K562 (cell line): ENCODE data around the gene FRAT1. TPM values are rescaled to one million over a fixed set of nuclear protein-coding genes. Genes with fewer than 3 reads are reported as not detected.

ENCODE experiments used
- BMI1 ChIP-seq: fragments of 150-350 bp; IDR thresholded peaks from 2 replicates; pipeline ENCODE4 v1.6.1; 2014; ENCODE audit warnings: low read length
- EHMT2 ChIP-seq: fragments of 450-650 bp; IDR thresholded peaks from 2 replicates; pipeline ENCODE4 v1.6.1; 2018; ENCODE audit warnings: antibody characterized with exemption
- HCFC1 ChIP-seq: IDR thresholded peaks from 2 replicates; pipeline ENCODE4 v1.6.1; 2012; ENCODE audit warnings: low read depth, low read length, improper control_type of control experiment
- PRPF4 ChIP-seq: fragments of 200-400 bp; formaldehyde crosslinking; IDR thresholded peaks from one replicate; pipeline ENCODE4 v1.6.1; 2017; ENCODE audit warnings: low read length, low read depth, mild to moderate bottlenecking; ENCODE audit not compliant: insufficient read depth, poor library complexity, severe bottlenecking
- RBM22 ChIP-seq: fragments of 200-400 bp; formaldehyde crosslinking; IDR thresholded peaks from 2 replicates; pipeline ENCODE4 v1.6.1; 2018; ENCODE audit warnings: low read length, low read depth; ENCODE audit not compliant: poor library complexity, severe bottlenecking
- TRIM25 ChIP-seq: fragments of 450-650 bp; IDR thresholded peaks from 2 replicates; pipeline ENCODE4 v1.7.0; 2016; ENCODE audit warnings: borderline replicate concordance
- USF2 ChIP-seq: sonication (generic); formaldehyde crosslinking; IDR thresholded peaks from 2 replicates; pipeline ENCODE4 v1.5.0; 2020; ENCODE audit warnings: missing genetic modification reagents
- WHSC1 ChIP-seq: IDR thresholded peaks from one replicate; pipeline ENCODE4 v1.6.1; 2012; ENCODE audit warnings: low read length, control low read depth, inconsistent platforms
- ZFP91 ChIP-seq: sonication (generic); formaldehyde crosslinking; IDR thresholded peaks from 2 replicates; pipeline ENCODE4 v1.8.0; 2022; ENCODE audit warnings: mild to moderate bottlenecking, missing genetic modification reagents
- ZNF780A ChIP-seq: fragments of 250-450 bp; sonication (Bioruptor Pico); IDR thresholded peaks from 2 replicates; pipeline ENCODE4 v1.5.0; 2021; ENCODE audit warnings: mild to moderate bottlenecking
- polyA plus RNA-seq, 8 experiments: library from polyadenylated mRNA; depleted of rRNA in 4 of 8; stranded (reverse) in 5 of 8; unstranded in 3 of 8; fragments of >200 nt; fragmentation: Nextera tagmentation in 2 of 8; fragmentation: Illumina TruSeq in 1 of 8; extraction: Ambion mirVana in 2 of 8; extraction: Trizol in 1 of 8; gene quantifications; 2 replicates each; pipeline versions ENCODE4 v1.2.1 to v1.2.3, GENCODE V29; 2011 to 2014; ENCODE audit warnings: inconsistent platforms in 1 of 8, missing spikeins in 1 of 8
- total RNA-seq, 7 experiments: library from RNA; depleted of rRNA in 6 of 7; stranded (reverse); fragments of >200 nt in 6 of 7; fragmentation: Illumina TruSeq in 2 of 7; extraction: Trizol in 2 of 7; gene quantifications; 2 replicates each; pipeline versions ENCODE4 v1.2.1 to v1.2.3, GENCODE V29; 2011 to 2021; ENCODE audit warnings: low replicate concordance in 1 of 7
- TF ChIP-seq, protein P1 (sequence below): fragments of 450-650 bp; IDR thresholded peaks from 2 replicates; pipeline ENCODE4 v1.6.1; 2016; ENCODE audit warnings: low read depth
- TF ChIP-seq, protein P2 (sequence below): fragments of 250-450 bp; sonication (Bioruptor Pico); IDR thresholded peaks from 2 replicates; pipeline ENCODE4 v1.9.0; 2021; ENCODE audit warnings: mild to moderate bottlenecking

FRAT1 gene
- total and polyA plus RNA-seq, 9 of the 15 experiments (the other 6 are each of a cell fraction or from before 2014, with no cell fraction given): 0.11 to 4.6 (median 1.4) TPM

- TF ChIP-seq, protein P1, sequence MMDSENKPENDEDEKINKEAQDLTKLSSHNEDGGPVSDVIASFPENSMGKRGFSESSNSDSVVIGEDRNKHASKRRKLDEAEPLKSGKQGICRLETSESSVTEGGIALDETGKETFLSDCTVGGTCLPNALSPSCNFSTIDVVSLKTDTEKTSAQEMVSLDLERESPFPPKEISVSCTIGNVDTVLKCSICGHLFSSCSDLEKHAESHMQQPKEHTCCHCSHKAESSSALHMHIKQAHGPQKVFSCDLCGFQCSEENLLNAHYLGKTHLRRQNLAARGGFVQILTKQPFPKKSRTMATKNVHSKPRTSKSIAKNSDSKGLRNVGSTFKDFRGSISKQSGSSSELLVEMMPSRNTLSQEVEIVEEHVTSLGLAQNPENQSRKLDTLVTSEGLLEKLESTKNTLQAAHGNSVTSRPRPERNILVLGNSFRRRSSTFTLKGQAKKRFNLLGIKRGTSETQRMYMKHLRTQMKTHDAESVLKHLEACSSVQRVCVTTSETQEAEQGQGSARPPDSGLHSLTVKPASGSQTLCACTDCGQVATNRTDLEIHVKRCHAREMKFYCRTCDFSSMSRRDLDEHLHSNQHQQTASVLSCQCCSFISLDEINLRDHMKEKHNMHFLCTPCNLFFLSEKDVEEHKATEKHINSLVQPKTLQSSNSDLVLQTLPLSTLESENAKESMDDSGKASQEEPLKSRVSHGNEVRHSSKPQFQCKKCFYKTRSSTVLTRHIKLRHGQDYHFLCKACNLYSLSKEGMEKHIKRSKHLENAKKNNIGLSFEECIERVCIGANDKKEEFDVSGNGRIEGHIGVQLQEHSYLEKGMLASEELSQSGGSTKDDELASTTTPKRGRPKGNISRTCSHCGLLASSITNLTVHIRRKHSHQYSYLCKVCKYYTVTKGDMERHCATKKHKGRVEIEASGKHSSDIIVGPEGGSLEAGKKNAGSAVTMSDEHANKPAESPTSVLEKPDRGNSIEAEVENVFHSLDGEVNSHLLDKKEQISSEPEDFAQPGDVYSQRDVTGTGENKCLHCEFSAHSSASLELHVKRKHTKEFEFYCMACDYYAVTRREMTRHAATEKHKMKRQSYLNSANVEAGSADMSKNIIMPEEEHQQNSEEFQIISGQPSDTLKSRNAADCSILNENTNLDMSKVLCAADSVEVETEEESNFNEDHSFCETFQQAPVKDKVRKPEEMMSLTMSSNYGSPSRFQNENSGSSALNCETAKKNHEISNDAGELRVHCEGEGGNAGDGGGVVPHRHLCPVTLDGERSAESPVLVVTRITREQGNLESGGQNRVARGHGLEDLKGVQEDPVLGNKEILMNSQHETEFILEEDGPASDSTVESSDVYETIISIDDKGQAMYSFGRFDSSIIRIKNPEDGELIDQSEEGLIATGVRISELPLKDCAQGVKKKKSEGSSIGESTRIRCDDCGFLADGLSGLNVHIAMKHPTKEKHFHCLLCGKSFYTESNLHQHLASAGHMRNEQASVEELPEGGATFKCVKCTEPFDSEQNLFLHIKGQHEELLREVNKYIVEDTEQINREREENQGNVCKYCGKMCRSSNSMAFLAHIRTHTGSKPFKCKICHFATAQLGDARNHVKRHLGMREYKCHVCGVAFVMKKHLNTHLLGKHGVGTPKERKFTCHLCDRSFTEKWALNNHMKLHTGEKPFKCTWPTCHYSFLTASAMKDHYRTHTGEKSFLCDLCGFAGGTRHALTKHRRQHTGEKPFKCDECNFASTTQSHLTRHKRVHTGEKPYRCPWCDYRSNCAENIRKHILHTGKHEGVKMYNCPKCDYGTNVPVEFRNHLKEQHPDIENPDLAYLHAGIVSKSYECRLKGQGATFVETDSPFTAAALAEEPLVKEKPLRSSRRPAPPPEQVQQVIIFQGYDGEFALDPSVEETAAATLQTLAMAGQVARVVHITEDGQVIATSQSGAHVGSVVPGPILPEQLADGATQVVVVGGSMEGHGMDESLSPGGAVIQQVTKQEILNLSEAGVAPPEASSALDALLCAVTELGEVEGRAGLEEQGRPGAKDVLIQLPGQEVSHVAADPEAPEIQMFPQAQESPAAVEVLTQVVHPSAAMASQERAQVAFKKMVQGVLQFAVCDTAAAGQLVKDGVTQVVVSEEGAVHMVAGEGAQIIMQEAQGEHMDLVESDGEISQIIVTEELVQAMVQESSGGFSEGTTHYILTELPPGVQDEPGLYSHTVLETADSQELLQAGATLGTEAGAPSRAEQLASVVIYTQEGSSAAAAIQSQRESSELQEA: no peak
- TF ChIP-seq BMI1 (no peak), RBM22 (peak; percentile 56), WHSC1 (no peak), PRPF4 (no peak), EHMT2 (no peak), HCFC1 (no peak), ZFP91 (no peak), ZNF780A (CRISPR knock-in tag) (no peak), TRIM25 (no peak), USF2 (CRISPR knock-in tag) (no peak)
- TF ChIP-seq, protein P2, sequence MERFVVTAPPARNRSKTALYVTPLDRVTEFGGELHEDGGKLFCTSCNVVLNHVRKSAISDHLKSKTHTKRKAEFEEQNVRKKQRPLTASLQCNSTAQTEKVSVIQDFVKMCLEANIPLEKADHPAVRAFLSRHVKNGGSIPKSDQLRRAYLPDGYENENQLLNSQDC (CRISPR knock-in tag): no peak
Observed at GRCh38 chr10:97318772-97319651, at the start of gene FRAT1 (continued).
